Thyroid gland (tissue), 4 donors: Measurements from ENCODE around the gene RALGAPB. TPM values are rescaled to one million over a fixed set of nuclear protein-coding genes. Genes with fewer than 3 reads are reported as not detected.
A peak's percentile ranks its signal among the peaks of the same experiment; 100 is the strongest.

Source experiments
- DNase-seq, 2 donors: peaks; one replicate each; pipeline ENCODE4 v3.0.0-alpha.2; 2019
- H3K27ac ChIP-seq, 3 donors: fragments of 200-600 bp; sonication (generic); 1 replicate in 2 of 3; 2 replicates in 1 of 3; pipeline ENCODE4 v1.5.1; 2016 to 2019; ENCODE audit warnings: mild to moderate bottlenecking in 1 of 3, moderate library complexity in 1 of 3
- H3K27me3 ChIP-seq: fragments of 200-600 bp; sonication (generic); one replicate; pipeline ENCODE4 v1.5.1; 2019
- H3K36me3 ChIP-seq, 2 donors: fragments of 200-600 bp; sonication (generic); one replicate each; pipeline ENCODE4 v1.5.1; 2016 to 2019
- H3K4me1 ChIP-seq, 2 donors: fragments of 200-600 bp; sonication (generic); one replicate each; pipeline ENCODE4 v1.5.1; 2017 to 2019
- H3K4me3 ChIP-seq, 3 donors: fragments of 200-600 bp; sonication (generic); replicated peaks in 1 of 3; 1 replicate in 2 of 3; 2 replicates in 1 of 3; pipeline ENCODE4 v1.5.1; 2016; ENCODE audit warnings: mild to moderate bottlenecking in 1 of 3
- H3K9me3 ChIP-seq: fragments of 200-600 bp; sonication (generic); one replicate; pipeline ENCODE4 v1.5.1; 2017
- CTCF ChIP-seq, 6 experiments: fragments of 200-600 bp in 3 of 6; fragments of 450-650 bp in 3 of 6; sonication (generic) in 3 of 6; IDR thresholded peaks; one replicate each; pipeline ENCODE4 v1.5.1; 2016 to 2019; ENCODE audit warnings: antibody characterized with exemption in 6 of 6, mild to moderate bottlenecking in 2 of 6, inconsistent platforms in 1 of 6, moderate library complexity in 1 of 6
- POLR2A ChIP-seq, 2 donors: fragments of 450-650 bp; IDR thresholded peaks; one replicate each; pipeline ENCODE4 v1.6.1; 2017; ENCODE audit warnings: antibody characterized with exemption in 2 of 2, mild to moderate bottlenecking in 2 of 2, moderate library complexity in 1 of 2
- WGBS, 2 donors: methylation state at CpG; one replicate each; pipeline ENCODE4 v1.1.5; 2017; 5-methylcytosine and 5-hydroxymethylcytosine counted together
- intact Hi-C: fragments of 100-400 bp; cut with DNase I; formaldehyde crosslinking; loops from one replicate; pipeline ENCODE4 v1.15.1; 2023
- total RNA-seq, 4 donors: library from RNA; depleted of rRNA; stranded (reverse); fragments of >200 nt; gene quantifications; one replicate each; pipeline ENCODE4 v1.2.3, GENCODE V29; 2016

Gene RALGAPB
- total RNA-seq, 4 donors from 2014 or later, result 53.6 to 79.8 (median 62.1) TPM

GRCh38 chr20:38615283-38615682 is 142.6 kb downstream of the RALGAPB start:
- no peaks in the 10 kb centered on the region for H3K36me3 ChIP-seq
- intact Hi-C loops, result no loop called here
- no peaks in the 10 kb centered on the region for H3K27me3 ChIP-seq
- H3K4me3 ChIP-seq, result no peak overlapping the region
- DNase-seq, result no peak
- peaks cover 0 to 5% of the 10 kb centered on the region in 2 donors for H3K4me1 ChIP-seq
- no peaks in the 10 kb centered on the region for H3K9me3 ChIP-seq
- TF ChIP-seq CTCF (IDR thresholded peaks at IDR 0.05), result no peak
- TF ChIP-seq POLR2A (IDR thresholded peaks at IDR 0.05), result no peak
- no peak overlapping the region for H3K27ac ChIP-seq
- 88 to 94% methylated on average over 14 to 15 of the region's 15 CpGs for WGBS, 2 donors

- intact Hi-C loops, result no loop called here
Measured at GRCh38 chr20:38616457-38616856, 143.8 kb downstream of the RALGAPB start.

GRCh38 chr20:38617011-38617829 is 144.6 kb downstream of the RALGAPB start:
- TF ChIP-seq POLR2A (IDR thresholded peaks at IDR 0.05), result no peak
- no peak for TF ChIP-seq CTCF (IDR thresholded peaks at IDR 0.05)
- Histone ChIP-seq H3K4me1 (peaks cover 0 to 5% of the 10 kb centered on the region in 2 donors), H3K9me3 (no peaks in the 10 kb centered on the region), H3K36me3 (no peaks in the 10 kb centered on the region), H3K27ac (no peak overlapping the region), H3K4me3 (no peak overlapping the region), H3K27me3 (no peaks in the 10 kb centered on the region)
- 56 to 62% methylated on average over 15 to 16 of the region's 16 CpGs for WGBS, 2 donors
- intact Hi-C loops, result no loop called here
- peak; percentile 35 to 46 for DNase-seq

More at GRCh38 chr20:38616457-38616856, 143.8 kb downstream of the RALGAPB start:
- H3K36me3 ChIP-seq, result no peaks in the 10 kb centered on the region
- H3K4me1 ChIP-seq, result peaks cover 0 to 5% of the 10 kb centered on the region in 2 donors
- TF ChIP-seq CTCF (IDR thresholded peaks at IDR 0.05), result no peak
- no peak for TF ChIP-seq POLR2A (IDR thresholded peaks at IDR 0.05)
- no peak overlapping the region for H3K27ac ChIP-seq
- H3K4me3 ChIP-seq, result no peak overlapping the region
- DNase-seq, result no peak
- WGBS, 2 donors, result 92 to 93% methylated on average over 4 of the region's 4 CpGs
- no peaks in the 10 kb centered on the region for H3K27me3 ChIP-seq
- no peaks in the 10 kb centered on the region for H3K9me3 ChIP-seq

GRCh38 chr20:38617830-38618196 is 145.2 kb downstream of the RALGAPB start:
- Histone ChIP-seq H3K9me3 (no peaks in the 10 kb centered on the region), H3K27me3 (no peaks in the 10 kb centered on the region), H3K4me3 (no peak overlapping the region), H3K4me1 (peaks cover 0 to 5% of the 10 kb centered on the region in 2 donors), H3K27ac (no peak overlapping the region), H3K36me3 (no peaks in the 10 kb centered on the region)
- DNase-seq, result no peak
- intact Hi-C loops, result no loop called here
- WGBS, 2 donors, result 93 to 96% methylated on average over 4 of the region's 4 CpGs
- TF ChIP-seq CTCF (IDR thresholded peaks at IDR 0.05) (no peak), POLR2A (IDR thresholded peaks at IDR 0.05) (no peak)

- Histone ChIP-seq H3K27ac (no peak overlapping the region), H3K36me3 (no peaks in the 10 kb centered on the region), H3K4me1 (peaks cover 0 to 5% of the 10 kb centered on the region in 2 donors), H3K27me3 (no peaks in the 10 kb centered on the region), H3K4me3 (no peak overlapping the region), H3K9me3 (no peaks in the 10 kb centered on the region)
- no peak for DNase-seq
- intact Hi-C loops, result no loop called here
- 69 to 73% methylated on average over 9 of the region's 9 CpGs for WGBS, 2 donors
- TF ChIP-seq CTCF (IDR thresholded peaks at IDR 0.05) (no peak), POLR2A (IDR thresholded peaks at IDR 0.05) (no peak)
Measured at GRCh38 chr20:38620441-38620840, 147.8 kb downstream of the RALGAPB start.
